GM21381 (cell line): ENCODE data around the gene CLIP4.

Source experiments
- ATAC-seq: cut with Tn5 transposase; IDR thresholded peaks from one replicate; pipeline ENCODE4 v1.9.1; 2021; ENCODE audit warnings: mild to moderate bottlenecking, moderate library complexity; ENCODE audit not compliant: unreplicated experiment

CLIP4 gene

DNA sequence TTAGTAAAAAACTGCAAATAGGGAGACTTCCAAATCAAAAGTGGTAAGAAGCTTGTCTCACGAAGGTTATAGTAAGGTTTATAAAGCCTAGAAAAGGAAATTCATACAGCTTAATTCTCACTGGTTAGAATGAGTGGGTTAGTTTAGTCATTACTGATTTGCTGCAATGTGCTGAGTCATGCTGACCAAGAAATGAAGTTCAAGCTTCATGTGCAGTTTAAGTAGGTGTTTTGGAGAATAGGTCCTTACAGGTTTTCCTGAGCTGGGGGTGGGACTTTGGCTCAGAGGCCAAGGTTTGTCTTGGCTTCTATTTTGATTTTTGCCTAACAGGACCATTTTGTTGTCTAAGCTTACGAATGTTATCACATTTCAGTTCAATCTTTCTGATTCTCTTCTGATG is 15.1 kb downstream of the CLIP4 start:
- ATAC-seq: peak; percentile 60

DNA sequence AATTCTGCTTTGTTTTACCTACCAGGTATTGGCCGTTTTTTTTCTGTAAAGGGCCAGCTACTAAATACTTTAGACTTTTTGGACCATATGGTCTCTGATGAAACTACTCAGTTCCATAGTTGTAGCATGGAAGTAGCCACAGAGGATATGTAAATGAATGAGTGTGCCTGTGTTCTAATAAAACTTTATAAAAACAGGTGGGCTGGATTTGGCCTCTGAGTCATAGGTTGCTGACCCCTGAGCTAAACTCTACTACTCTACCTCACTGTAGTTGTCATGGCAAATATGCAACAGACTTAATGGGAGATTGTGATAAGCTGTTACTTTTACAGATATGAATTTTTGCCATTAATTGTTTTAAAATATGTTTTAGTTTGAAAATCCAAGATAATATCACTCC is 19.7 kb downstream of the CLIP4 start:
- no peak for ATAC-seq

DNA sequence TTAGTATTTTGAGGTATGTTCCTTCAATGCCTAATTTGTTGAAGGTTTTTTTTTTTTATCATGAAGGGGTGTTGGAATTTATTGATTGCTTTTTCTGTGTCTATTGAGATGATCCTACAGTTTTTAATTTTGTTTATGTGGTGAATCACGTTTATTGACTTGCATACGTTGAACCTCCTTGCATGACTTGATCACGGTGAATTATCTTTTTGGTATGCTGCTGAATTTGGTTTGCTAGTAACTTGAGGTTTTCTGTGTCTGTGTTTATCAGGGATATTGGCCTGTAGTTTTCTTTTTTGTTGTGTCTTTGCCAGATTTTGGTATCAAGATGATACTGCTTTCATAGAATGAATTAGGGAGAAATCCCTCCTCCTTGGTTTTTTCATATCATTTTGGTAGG is 23.9 kb downstream of the CLIP4 start:
- ATAC-seq: no peak

GRCh38 chr2:29139731-29140130 is 24.5 kb downstream of the CLIP4 start:
- ATAC-seq: no peak

GRCh38 chr2:29143657-29144056 is 28.4 kb downstream of the CLIP4 start:
- no peak for ATAC-seq

DNA sequence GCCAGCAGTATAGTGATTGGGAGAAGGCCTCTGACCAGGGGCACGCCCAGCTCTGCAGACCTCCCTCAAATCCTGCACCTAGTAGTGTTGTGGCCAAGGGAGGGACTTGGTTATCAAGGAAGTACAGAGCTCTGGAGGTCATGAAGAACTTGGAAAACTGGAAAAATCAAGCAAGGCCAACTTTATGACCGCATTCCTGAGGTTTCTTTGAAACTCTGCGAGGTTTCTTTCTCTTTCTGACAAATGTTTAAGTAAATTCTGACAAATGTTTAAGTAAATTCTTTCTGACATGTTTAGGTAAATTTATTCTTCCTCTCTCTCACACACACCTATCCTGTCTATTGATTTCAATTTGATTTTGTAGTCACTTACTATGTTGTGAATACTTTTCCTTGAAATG is 31.0 kb downstream of the CLIP4 start:
- no peak for ATAC-seq

GRCh38 chr2:29147963-29148362 is 32.7 kb downstream of the CLIP4 start:
- ATAC-seq: no peak

- no peak for ATAC-seq
These were observed 39.4 kb downstream of the CLIP4 start for GRCh38 chr2:29154610-29155009.

GRCh38 chr2:29155578-29155977 is 40.4 kb downstream of the CLIP4 start:
- no peak for ATAC-seq

GRCh38 chr2:29157131-29157530 is 41.9 kb downstream of the CLIP4 start:
- ATAC-seq: no peak

DNA sequence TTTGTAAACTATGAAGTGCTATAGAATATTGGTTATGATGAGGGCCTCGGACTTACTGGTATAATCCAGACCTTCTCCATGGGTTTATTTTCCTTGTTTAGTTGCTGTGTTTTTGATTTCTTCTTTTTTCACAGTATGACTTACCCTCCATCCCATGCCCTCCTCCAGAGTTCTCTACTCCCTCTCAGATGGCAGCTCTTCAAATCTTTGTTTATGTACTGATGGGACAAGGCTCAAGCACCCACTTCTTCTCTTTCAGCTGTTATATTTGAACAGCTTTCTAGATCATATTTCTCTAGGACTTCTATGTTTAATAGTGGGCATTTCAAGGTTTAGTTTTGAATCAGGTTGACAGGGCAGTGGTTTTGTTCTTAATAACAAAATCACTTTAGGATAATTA is 43.9 kb downstream of the CLIP4 start:
- no peak for ATAC-seq

DNA sequence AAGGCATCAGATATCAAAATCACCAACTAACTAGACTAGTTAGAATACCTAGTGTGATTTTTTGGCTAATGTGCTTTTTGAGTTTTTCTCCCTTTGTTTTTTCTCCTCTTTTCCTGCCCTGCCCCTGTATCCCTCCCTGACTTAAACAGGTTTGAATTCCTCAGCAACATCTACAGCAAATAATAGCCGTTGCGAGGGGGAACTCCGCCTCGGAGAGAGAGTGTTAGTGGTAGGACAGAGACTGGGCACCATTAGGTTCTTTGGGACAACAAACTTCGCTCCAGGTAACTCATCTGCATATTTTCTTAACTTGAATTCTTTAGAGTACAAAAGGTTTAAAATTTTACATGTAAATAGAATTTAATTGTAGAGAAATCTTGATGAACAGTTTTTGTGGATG is 45.0 kb downstream of the CLIP4 start:
- ATAC-seq: no peak

DNA sequence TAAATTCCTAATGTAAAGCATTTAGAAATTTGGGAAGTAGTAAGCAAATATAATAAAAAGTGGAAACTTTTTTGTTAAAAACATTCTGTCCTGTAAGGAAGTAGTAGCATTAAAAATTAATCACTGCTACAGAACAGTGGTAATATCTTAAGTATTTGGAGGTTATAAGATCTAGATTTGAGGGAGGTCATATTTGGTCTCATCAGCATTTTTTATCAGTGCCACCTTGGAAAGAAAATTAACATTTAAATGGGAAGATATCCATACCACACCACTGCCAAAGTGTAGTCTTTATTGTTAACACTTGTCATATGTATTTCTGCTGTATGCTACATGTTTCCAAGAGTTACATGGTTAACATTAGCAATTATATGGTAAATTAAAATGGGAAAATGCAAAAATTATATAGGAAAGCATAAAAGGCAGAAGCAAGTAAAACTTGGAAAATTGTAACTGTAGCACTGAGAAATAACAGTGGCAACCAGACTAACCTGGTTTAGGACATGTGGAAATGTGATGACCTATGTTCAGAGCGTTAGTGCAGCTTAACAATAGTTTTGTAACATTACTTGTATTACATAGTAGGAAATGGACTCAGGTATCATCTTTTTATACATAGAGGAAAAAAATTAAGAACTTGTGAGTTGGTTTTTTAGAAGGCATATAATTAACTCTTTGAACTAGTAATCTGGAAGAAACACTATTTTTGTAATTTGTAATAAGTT is 47.2 kb downstream of the CLIP4 start:
- ATAC-seq: no peak

DNA sequence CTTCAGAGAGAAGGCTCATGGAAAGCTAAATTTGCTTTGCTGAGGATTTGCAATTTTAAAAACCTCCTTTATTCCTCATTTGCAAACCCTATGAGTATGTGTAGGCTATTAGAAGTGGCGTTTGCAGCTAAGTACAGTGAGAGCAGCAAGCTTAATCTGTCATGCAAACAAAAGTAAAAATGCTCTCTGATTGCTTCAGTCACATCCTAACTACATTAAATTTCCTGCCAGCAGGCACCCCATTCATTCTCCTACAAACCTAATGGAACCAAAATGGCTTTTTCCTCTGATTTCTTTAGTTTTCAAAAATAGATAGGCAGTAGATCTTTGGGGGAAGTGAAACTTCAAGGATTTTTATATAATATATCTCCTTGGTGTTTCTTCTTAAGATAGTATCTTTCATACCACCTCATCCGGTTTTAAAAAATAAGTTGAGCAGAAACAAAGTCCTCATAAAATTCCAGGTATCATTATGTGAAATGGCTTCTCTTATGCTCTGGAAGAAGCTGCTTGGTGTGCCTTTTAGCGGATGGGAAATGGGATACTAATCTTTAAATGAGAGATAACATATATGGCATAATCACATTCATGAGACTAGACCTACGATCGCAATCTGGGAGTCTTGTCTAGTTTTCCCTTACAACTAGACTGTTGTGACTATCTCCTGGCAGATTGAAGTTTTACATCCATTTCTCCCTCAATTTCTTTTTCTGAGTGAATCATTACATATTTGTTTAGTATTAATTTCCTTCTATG is 49.1 kb downstream of the CLIP4 start:
- ATAC-seq: no peak

DNA sequence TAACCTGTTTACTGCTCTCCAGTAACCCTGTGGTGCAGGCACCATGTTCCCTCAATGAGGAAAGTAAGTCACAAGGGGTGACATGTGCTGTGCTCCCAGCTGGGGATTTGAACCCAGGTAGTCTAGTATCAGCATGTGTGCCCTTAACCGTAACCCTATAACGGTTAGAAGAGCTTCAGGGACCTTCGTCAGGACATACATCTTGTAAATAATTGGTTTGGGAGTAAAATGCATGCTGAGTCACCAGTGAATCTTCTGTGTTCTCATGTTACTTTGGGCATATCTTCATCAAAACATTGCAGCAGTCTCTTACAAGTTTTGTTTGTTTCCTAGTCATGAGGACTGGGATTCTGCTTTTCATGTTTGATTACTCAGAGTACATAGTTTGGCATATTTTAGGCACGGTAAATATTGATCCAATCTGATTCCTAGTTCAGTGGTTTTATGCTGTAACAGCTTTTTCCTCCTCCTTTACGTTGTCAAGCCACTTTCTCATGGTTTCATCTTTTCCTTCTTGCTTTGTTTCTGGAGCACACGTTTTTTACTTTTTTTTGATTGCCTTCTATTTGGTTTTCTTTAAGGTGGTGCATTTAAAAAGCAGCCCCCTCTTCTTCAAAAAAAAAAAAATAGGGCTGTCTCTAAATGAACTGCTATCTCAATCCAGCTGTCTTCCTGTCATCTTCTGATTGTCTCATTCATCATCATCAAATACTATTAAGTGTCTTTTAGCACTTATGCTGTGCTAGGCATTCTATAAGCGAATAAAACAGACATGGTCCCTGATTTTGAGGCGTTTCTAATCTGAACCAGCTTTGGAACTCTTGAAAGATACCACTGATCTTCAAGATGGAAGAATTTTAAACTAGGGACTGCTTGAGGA is 50.4 kb downstream of the CLIP4 start:
- no peak for ATAC-seq

DNA sequence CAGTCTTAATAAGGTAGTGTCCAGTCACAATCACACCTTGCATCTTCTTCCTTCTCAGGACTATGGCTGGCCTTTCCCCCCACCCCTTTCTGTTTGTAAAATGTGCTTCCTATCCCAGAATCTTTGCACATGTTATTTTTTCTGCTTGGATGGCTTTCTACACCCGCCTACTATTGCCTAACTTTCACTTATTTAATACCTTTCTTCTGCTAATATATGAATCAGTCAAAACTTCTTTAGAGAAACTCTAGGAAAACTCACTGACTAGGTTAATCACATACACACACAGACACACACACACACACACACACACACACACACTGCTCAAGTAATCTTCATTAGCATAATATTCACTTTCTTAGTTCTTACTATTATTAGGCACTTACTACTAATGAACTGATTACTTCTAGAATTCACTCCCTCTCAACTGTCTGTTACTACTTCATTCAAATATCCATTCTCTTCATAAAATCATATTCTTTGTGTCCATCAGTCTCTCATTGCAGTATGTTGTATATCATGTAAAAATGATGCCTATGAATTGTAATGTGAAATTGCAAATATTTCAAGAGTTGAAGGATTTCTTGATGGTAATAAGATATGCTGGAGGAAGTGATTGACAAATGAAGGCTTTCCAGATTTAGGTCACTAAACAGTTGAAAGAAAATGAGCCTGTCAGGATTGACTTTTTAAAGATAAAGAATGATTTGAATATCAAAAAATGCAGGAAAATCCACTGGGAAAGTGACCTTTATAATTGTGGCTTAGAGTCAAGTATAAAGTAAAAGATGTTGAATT is 51.2 kb downstream of the CLIP4 start:
- no peak for ATAC-seq

- ATAC-seq: no peak
These were observed 59.7 kb downstream of the CLIP4 start for GRCh38 chr2:29174937-29175336.

- ATAC-seq: no peak
These were observed 60.1 kb downstream of the CLIP4 start for GRCh38 chr2:29175338-29175737.

- ATAC-seq: no peak
These were observed 67.1 kb downstream of the CLIP4 start for GRCh38 chr2:29182334-29182733.

- no peak for ATAC-seq
These were observed 67.7 kb downstream of the CLIP4 start for GRCh38 chr2:29182920-29183319.

- ATAC-seq: no peak
These were observed 69.3 kb downstream of the CLIP4 start for GRCh38 chr2:29184531-29184930.
